Ureter (tissue), 1 donor: ENCODE data around the gene LMTK3. TPM values are rescaled to one million over a fixed set of nuclear protein-coding genes. Genes with fewer than 3 reads are reported as not detected.

Source experiments
- DNase-seq: peaks from one replicate; pipeline ENCODE4 v3.0.0-alpha.2; 2020; ENCODE audit warnings: low spot score
- total RNA-seq: library from RNA; stranded (reverse); gene quantifications from one replicate; pipeline ENCODE4 v1.2.4, GENCODE V29; 2023
- donor health status: DM: yes; HTN: yes; CAD: no.

LMTK3 gene, protein sequence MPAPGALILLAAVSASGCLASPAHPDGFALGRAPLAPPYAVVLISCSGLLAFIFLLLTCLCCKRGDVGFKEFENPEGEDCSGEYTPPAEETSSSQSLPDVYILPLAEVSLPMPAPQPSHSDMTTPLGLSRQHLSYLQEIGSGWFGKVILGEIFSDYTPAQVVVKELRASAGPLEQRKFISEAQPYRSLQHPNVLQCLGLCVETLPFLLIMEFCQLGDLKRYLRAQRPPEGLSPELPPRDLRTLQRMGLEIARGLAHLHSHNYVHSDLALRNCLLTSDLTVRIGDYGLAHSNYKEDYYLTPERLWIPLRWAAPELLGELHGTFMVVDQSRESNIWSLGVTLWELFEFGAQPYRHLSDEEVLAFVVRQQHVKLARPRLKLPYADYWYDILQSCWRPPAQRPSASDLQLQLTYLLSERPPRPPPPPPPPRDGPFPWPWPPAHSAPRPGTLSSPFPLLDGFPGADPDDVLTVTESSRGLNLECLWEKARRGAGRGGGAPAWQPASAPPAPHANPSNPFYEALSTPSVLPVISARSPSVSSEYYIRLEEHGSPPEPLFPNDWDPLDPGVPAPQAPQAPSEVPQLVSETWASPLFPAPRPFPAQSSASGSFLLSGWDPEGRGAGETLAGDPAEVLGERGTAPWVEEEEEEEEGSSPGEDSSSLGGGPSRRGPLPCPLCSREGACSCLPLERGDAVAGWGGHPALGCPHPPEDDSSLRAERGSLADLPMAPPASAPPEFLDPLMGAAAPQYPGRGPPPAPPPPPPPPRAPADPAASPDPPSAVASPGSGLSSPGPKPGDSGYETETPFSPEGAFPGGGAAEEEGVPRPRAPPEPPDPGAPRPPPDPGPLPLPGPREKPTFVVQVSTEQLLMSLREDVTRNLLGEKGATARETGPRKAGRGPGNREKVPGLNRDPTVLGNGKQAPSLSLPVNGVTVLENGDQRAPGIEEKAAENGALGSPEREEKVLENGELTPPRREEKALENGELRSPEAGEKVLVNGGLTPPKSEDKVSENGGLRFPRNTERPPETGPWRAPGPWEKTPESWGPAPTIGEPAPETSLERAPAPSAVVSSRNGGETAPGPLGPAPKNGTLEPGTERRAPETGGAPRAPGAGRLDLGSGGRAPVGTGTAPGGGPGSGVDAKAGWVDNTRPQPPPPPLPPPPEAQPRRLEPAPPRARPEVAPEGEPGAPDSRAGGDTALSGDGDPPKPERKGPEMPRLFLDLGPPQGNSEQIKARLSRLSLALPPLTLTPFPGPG (N-terminal part only)
- total RNA-seq, result 5.1 TPM

DNA sequence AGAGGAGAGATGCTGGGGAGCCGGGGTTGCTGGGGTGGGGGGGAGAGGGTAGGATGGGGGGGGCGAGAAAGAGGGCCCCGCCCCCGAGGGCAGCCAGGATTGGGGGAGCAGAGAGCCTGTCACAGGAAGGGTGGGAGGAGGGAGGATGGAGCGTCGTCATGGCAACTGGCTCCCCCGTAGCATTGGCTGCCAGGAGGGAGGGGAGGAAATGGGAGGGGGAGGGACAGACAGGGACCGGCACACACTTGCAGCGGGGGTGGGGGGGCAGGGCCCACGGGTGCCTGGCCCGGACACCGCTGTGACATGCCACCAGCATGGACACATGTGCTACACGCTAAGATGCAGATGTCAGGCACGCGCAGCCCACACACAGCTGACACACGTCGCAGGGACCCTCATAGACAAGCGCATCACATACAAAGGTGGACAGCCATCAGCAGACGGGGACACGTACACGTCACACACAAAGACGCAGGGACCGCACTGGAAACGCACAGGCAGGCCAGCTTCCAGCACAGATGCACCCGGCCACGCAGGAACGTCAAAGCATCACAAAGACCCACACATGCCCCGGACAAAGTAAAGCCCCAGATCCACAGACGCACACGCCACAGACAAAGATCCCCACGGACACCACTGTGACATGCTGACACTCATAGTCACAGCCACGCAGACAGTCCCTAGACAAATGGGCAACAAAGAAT lies at the start of gene LMTK3:
TSS of gene LMTK3 (minus strand) at position 36 of the 704 bp plus-strand sequence. CDS start 259 bp downstream, outside the sequence.
- DNase-seq, result peak; percentile 55

DNA sequence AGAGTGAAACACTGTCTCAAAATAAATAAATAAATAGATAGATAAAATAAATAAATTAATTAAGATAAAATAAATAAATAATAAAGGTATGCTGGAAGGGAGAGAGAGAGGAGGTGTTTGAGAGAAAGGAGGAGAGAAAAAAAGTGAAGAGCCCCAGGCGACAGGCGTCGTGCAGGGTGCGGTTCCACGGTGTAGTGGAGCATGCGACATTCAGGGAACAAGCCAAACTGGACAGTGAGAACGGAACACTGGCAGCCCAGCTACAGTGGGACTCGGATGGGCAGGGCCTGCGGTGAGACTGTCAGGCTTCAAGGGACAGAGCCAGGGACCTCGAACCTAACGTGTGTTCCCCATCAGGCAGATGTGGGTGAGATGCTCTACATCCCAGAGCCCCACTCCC lies 49.8 kb upstream of the LMTK3 start:
- DNase-seq, result no peak

DNA sequence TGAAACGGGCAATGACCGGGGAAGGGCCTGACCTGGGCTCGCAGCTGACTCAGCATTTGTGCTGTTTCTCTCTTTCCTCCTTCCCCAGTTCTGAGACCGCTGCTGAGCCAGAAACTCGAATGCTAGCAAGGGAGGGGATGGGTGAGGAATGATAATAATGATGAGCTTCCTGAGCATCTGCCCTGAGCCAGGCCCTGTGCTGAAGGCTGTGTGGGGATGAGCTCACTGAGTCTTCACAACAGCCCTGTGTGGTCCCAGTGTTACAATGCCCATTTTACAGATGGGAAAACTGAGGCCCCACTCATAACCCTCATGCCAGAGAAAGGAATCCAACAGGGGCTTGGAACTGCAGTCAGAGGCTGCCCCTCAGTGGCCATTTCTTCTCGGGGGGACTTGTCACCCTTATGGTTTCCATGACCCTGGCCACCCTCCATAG lies 48.5 kb upstream of the LMTK3 start:
- no peak for DNase-seq

GRCh38 chr19:48558018-48558684 lies 46.5 kb upstream of the LMTK3 start:
- no peak for DNase-seq

GRCh38 chr19:48556825-48557224 lies 45.2 kb upstream of the LMTK3 start:
- no peak for DNase-seq

DNA sequence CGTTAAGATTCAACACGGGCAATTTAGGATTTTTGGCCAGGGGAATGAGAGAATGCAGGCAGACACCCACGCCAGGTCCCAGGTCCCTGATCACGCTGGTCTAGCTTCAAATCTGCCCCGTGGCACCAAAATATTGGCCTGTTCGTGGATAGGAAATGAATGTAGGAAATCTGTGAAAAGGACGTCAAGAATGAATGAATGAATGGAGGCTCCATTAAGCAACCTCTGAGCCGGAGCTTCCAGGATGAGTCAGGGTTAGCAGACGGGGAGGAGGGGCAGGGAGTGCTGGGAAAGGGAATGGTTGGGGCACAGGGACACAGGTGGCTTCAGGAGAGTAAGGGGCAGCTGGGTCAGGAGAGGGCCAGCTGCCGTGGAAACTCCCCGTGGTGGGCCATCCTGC lies 44.5 kb upstream of the LMTK3 start:
- no peak for DNase-seq

DNA sequence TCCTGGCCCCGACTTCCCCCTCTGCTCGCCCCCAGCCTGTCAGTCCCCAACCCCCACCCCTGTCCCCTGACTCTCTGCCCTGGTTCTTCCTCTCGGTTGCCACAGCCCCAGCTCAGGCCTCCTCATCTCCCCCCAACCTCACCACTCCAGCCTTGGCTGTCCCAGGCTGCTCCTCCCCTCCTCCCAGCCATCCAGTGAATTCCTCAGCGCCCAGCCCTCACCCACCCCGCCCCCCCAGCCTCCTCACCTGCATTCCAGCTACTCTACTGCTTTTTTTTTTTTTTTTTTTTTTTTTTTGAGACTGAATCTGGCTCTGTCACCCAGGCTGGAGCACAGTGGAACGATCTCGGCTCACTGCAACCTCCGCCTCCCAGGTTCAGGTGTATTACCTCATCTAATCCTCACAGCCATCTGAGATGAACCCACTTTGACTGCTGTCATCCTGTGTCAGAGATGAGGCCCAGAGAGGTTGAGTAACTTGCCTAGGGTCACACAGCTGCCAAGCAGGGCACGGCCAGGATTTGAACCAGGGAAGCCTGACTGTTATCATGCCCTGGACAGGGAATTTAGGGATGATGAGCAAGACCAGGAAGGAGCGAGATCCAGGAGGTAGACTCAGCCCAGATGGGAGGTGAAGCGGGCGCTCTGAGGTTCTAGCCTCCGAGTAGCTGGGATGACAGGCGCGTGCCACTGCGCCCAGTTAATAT lies 42.9 kb upstream of the LMTK3 start:
- DNase-seq, result no peak

- DNase-seq, result peak; percentile 67
These were observed 42.2 kb upstream of the LMTK3 start for GRCh38 chr19:48553676-48554384.

GRCh38 chr19:48552406-48553322 lies 41.0 kb upstream of the LMTK3 start:
- DNase-seq, result no peak

DNA sequence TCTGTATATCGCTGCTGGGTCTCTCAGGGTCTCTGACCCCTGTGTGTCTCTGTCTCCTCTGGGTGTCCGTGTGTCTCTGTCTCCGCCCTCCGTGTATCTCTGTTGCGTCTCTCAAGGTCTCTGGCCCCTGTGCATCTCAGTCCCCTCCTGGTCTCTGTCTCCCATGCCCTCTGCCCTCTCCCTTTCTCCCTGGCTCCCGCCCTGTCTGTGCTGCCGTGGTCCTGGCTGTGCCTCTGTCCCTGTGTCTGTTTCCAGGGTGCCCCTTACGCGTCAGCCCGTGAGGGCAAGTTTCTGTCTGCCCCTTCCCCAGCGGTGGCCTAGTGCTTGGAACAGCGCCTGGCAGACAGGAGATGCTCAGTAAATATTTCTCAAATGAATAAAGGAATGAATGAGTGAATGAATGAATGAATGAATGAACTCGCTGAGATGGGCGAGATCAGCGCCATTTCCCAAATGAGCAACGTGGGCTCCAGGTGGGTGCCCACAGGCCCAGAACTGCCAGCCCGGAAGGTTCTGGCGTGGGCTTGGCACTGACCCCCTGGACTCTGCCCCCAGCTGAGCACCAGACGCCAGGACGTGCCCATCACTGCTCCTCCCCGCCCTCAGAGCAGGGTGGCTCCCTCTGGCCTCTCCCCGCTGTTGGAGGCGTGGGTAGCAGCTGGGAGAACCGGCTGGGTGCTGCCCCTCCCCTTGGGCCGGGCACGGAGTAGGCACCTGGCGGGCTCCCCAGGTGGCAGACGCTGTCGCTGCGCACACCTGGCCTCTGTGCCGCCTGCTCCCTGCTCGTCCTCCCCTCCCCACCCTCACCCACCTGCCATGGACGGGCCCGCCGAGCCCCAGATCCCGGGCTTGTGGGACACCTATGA lies 40.0 kb upstream of the LMTK3 start, which contains the start of gene SULT2B1:
TSS of gene SULT2B1 (plus strand) at position 736 of the 866 bp plus-strand sequence. CDS start at position 817, 81 bp downstream.
- peak; percentile 75 for DNase-seq

DNA sequence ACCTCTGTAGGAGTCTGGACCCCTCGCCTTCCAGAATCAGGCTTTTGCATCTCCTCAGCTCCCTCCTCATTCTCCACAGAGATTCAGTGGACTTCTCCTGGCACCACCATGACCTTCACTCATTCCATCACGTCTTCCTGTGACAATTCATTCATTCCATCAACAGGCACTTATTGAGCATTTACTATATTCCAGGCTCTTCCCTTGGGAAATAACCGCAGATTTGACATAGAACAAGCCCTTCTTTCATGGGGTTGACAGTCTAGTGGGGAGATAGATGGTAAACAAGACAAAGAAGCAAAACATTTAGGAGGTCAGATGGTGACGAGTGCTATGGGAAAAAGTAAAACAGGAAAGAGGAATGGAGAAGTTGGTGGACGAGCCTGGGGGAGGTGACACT lies 37.7 kb upstream of the LMTK3 start:
- DNase-seq, result no peak

DNA sequence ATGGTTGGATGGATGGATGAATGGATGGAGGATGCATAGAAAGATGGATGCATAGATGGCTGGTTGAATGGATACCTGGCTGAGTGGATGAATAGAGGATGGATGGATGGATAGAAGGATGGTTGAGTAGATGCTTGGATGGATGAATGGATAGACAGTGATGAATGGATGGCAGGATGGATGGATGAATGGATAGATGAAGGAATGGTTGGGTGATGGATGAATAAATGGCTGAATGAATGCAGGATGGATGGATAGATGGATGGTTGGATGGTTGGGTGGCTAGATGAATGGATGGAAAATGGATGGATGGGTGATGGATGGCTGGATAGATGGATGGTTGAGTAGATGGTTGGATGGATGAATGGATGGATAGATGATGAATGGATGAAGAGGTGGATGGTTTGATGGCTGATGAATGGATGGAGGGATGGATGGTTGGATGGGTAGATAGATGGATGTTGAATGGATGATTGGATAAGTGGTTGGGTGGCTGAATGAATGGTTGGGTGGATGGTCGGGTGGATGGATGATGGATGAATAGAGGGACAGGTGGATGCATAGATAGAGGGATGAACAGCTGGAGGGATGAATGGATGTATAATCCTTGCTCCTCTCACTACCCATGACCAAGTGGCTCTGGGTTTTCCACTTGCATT lies 36.7 kb upstream of the LMTK3 start:
- no peak for DNase-seq

- no peak for DNase-seq
These were observed 36.1 kb upstream of the LMTK3 start for GRCh38 chr19:48547722-48548121.

DNA sequence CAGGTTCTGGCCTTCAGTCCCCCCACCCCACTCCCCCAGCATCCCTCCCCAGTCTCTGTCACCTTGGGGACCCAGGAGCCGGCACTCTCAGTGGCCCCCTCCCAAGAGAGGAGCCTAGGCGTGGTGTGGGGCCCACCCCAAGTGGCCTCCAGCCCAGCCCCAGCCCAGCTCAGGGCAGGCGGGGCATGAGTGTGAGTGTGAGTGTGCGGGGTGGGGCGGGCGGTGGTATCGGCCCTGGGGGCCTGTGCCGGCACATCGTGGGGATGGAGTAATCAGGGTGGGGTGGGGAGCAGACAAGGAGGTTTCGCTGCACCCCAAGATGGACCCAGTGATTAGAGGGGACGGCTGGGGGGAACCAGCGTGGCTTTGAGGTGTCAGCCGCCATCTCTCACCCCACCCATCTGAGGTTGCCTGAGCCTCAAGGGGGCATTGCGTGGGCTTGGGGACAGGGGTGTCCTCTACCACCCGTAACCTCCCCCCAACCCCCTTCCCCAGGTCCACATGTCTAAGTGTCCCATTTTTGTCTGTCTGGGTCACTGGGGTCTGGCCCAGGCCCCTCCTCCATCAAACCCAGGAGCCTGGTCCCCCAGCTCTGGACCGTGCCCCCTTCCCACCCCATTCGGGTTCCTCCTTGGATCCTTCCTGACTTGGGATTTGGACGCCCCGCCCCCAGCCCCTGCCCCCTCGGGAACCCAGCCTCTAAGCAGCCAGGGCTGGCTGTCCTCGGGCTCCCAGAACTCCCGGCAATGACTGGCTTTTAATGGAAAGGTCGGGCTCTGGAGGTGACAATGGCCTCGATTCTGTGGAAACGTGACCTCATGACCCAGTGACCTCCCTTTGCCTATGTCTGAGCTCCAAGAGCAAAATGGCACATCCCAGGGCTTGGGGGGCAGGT lies 33.5 kb upstream of the LMTK3 start:
- no peak for DNase-seq

DNA sequence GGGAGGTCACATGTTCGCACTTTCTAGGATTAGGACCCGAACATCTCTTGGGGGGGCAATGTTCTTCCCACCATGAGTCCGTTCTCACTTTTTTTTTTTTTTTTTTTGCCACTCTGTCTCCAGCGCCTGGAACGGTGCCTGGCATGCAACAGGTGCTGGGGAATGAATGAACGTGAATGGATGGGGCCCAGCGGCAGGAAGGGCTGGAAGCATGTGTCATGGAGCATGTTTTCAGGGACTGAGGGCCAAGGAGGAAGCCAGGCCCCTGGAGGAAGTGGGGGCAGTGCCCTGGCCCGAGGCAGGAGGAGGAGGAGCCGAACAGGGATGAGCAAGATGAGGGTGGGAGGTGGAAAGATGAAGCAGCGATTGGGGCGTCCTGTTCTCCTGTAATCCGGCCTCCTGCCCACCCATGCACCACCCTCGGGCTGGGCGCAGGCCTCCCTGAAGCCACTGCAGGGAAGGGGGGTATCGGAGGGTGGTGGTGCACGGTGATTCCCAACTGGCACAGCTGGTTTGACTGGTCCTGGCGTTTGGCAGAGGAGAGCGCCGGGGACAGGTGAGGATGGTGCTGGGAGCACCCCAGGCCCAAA lies 31.6 kb upstream of the LMTK3 start:
- peak; percentile 81 for DNase-seq
